Measurements from ENCODE around the gene TMEM201.

The TMEM201 gene

DNA sequence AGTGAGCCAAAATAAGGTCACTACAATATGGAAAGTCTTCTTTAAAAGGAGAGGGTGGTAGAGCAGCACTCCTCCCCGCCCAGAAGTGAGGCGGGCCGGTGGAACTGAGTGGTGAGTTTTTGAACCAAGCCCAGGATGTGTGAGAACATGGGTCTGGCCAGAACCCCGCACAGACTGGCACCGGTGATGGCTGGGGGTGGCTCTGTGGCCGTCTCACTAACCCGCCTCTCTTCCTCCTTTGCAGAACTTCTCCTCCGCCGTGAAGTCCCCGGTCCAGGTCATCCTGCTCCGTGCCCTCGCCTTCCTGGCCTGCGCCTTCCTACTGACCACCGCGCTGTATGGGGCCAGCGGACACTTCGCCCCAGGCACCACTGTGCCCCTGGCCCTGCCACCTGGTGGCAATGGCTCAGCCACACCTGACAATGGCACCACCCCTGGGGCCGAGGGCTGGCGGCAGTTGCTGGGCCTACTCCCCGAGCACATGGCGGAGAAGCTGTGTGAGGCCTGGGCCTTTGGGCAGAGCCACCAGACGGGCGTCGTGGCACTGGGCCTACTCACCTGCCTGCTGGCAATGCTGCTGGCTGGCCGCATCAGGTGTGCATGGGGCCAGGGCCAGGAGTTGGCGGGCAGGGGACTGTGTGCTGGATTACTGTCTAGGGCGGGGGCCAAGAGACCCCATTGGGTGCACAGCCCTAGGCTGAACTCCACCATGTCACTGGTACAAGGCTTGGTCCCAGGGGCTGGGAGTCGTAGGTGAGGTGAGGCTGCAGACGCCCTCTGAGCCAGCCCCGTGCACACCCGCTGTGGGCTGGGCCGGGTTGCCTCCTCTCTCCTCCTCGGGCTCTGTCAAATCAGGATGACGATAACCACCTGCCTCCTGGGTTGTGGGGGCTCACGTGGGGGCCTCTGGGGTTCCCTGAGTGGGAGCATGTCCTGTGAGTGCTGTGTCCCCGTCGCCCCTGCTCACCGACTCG lies 12.4 kb downstream of the TMEM201 start:
- no peak for TF ChIP-seq RAD21 (IDR thresholded peaks at IDR 0.05; ENCODE audit: low read depth)
- no peak for TF ChIP-seq EP300 (IDR thresholded peaks at IDR 0.05; ENCODE audit: borderline replicate concordance)
- TF ChIP-seq, protein P1, sequence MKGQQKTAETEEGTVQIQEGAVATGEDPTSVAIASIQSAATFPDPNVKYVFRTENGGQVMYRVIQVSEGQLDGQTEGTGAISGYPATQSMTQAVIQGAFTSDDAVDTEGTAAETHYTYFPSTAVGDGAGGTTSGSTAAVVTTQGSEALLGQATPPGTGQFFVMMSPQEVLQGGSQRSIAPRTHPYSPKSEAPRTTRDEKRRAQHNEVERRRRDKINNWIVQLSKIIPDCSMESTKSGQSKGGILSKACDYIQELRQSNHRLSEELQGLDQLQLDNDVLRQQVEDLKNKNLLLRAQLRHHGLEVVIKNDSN (IDR thresholded peaks at IDR 0.05), result no peak
- TF ChIP-seq ZBTB7A (IDR thresholded peaks at IDR 0.05; ENCODE audit: low read depth), result no peak
- no peak for TF ChIP-seq CREB1 (IDR thresholded peaks at IDR 0.05; ENCODE audit: low read depth)
- no peak for TF ChIP-seq NFIC (IDR thresholded peaks at IDR 0.05)
- TF ChIP-seq TEAD4 (IDR thresholded peaks at IDR 0.05), result no peak
- TF ChIP-seq FOXM1 (IDR thresholded peaks at IDR 0.05; ENCODE audit: borderline replicate concordance, low read depth), result no peak

DNA sequence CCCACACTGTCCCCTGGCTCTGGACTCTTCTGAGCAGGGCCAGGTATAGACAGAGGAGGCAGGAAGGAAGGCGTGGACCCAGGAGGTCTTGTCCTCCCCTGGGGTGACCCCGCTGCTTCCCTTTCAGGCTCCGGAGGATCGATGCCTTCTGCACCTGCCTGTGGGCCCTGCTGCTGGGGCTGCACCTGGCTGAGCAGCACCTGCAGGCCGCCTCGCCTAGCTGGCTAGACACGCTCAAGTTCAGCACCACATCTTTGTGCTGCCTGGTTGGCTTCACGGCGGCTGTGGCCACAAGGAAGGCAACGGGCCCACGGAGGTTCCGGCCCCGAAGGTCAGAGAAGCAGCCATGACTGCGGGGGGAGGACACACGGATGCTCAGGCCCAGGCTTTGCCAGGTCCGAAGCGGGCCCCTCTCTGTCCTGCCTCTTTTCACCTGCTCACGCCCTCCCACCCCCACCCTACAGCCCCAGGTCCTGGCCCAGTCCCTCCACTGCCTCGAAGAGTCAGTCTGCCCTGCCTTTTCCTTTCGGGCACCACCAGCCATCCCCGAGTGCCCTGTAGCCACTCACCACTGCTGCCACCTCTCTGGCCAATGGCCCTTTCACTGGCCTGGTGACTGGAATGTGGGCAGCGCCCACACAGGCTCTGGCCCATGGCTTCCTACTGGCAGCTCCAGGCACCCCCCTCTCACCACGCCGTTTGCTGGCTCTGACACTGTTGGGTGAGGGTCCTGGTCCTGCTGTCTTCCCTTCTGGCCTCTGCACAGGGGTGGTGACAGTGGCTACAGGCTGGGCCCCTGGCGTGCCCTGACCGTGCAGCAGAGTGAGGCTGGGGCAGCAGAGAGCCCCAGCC lies 13.5 kb downstream of the TMEM201 start:
- TF ChIP-seq TAF1 (IDR thresholded peaks at IDR 0.05; ENCODE audit: low read depth) (no peak), CREB1 (IDR thresholded peaks at IDR 0.05; ENCODE audit: low read depth) (no peak), EP300 (IDR thresholded peaks at IDR 0.05; ENCODE audit: borderline replicate concordance) (no peak), RAD21 (IDR thresholded peaks at IDR 0.05; ENCODE audit: low read depth) (no peak), TCF12 (IDR thresholded peaks at IDR 0.05; ENCODE audit: low read depth) (no peak), NFIC (IDR thresholded peaks at IDR 0.05) (no peak), TEAD4 (IDR thresholded peaks at IDR 0.05) (no peak), EGR1 (IDR thresholded peaks at IDR 0.05) (no peak), ZBTB7A (IDR thresholded peaks at IDR 0.05; ENCODE audit: low read depth) (no peak), CEBPB (IDR thresholded peaks at IDR 0.05) (no peak), YY1 (IDR thresholded peaks at IDR 0.05; ENCODE audit: low read depth) (no peak)
- TF ChIP-seq, protein P2, sequence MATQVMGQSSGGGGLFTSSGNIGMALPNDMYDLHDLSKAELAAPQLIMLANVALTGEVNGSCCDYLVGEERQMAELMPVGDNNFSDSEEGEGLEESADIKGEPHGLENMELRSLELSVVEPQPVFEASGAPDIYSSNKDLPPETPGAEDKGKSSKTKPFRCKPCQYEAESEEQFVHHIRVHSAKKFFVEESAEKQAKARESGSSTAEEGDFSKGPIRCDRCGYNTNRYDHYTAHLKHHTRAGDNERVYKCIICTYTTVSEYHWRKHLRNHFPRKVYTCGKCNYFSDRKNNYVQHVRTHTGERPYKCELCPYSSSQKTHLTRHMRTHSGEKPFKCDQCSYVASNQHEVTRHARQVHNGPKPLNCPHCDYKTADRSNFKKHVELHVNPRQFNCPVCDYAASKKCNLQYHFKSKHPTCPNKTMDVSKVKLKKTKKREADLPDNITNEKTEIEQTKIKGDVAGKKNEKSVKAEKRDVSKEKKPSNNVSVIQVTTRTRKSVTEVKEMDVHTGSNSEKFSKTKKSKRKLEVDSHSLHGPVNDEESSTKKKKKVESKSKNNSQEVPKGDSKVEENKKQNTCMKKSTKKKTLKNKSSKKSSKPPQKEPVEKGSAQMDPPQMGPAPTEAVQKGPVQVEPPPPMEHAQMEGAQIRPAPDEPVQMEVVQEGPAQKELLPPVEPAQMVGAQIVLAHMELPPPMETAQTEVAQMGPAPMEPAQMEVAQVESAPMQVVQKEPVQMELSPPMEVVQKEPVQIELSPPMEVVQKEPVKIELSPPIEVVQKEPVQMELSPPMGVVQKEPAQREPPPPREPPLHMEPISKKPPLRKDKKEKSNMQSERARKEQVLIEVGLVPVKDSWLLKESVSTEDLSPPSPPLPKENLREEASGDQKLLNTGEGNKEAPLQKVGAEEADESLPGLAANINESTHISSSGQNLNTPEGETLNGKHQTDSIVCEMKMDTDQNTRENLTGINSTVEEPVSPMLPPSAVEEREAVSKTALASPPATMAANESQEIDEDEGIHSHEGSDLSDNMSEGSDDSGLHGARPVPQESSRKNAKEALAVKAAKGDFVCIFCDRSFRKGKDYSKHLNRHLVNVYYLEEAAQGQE (IDR thresholded peaks at IDR 0.05; ENCODE audit: low read depth), result no peak
- TF ChIP-seq, protein P3, sequence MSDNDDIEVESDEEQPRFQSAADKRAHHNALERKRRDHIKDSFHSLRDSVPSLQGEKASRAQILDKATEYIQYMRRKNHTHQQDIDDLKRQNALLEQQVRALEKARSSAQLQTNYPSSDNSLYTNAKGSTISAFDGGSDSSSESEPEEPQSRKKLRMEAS (IDR thresholded peaks at IDR 0.05), result no peak
- TF ChIP-seq, protein P1 (IDR thresholded peaks at IDR 0.05), result no peak

DNA sequence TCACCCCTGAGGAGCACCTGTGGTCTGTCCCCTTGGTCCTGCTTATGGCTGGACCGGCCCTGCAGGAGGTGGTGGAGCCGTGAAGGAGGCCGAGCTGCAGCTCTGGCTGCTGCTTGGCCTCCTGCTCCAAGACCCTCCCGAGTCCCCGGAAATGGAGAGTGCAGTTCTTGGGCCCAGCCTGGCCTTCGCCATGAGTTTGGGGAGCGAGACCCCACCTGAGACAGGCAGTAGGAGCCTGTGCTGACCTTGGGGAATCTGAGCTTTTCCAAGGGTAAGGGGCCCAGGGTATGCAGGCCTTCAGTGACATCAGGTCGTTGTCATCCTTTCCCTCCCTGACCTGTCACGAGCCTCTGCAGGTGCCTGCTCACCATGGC lies 14.1 kb downstream of the TMEM201 start:
- TF ChIP-seq RAD21 (IDR thresholded peaks at IDR 0.05; ENCODE audit: low read depth) (no peak), YY1 (IDR thresholded peaks at IDR 0.05; ENCODE audit: low read depth) (no peak), TEAD4 (IDR thresholded peaks at IDR 0.05) (no peak), TCF12 (IDR thresholded peaks at IDR 0.05; ENCODE audit: low read depth) (no peak), ZBTB7A (IDR thresholded peaks at IDR 0.05; ENCODE audit: low read depth) (no peak), CEBPB (IDR thresholded peaks at IDR 0.05) (no peak), EGR1 (IDR thresholded peaks at IDR 0.05) (no peak), CREB1 (IDR thresholded peaks at IDR 0.05; ENCODE audit: low read depth) (no peak), TAF1 (IDR thresholded peaks at IDR 0.05; ENCODE audit: low read depth) (no peak), EP300 (IDR thresholded peaks at IDR 0.05; ENCODE audit: borderline replicate concordance) (no peak), FOXM1 (IDR thresholded peaks at IDR 0.05; ENCODE audit: borderline replicate concordance, low read depth) (no peak), NFIC (IDR thresholded peaks at IDR 0.05) (no peak)
- TF ChIP-seq, protein P2 (IDR thresholded peaks at IDR 0.05; ENCODE audit: low read depth), result no peak
- TF ChIP-seq, protein P3 (IDR thresholded peaks at IDR 0.05), result no peak
- TF ChIP-seq, protein P1 (IDR thresholded peaks at IDR 0.05), result no peak

DNA sequence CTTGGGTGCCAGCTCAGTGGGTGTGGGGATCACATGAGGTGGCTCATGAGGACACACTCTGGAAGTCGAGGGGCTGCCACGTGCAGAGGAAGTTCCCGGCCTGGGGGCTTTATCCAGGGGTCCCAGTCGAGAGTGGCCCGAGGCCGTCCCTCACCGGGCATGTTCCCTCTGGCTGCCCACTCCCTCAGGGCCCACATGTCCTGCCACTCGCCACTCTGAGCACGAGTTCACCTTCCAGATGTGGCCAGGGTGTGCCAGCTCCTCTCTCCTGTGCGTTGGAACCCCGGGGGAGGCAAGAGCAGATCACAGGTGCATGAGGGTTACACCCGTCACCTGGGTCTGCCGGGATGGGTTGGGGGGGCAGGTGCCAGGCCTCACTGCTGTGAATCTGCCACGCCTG lies 14.6 kb downstream of the TMEM201 start:
- TF ChIP-seq CREB1 (IDR thresholded peaks at IDR 0.05; ENCODE audit: low read depth), result no peak
- no peak for TF ChIP-seq YY1 (IDR thresholded peaks at IDR 0.05; ENCODE audit: low read depth)
- TF ChIP-seq, protein P1 (IDR thresholded peaks at IDR 0.05), result no peak
- no peak for TF ChIP-seq TCF12 (IDR thresholded peaks at IDR 0.05; ENCODE audit: low read depth)
- TF ChIP-seq NFIC (IDR thresholded peaks at IDR 0.05), result no peak
- no peak for TF ChIP-seq CEBPB (IDR thresholded peaks at IDR 0.05)
- no peak for TF ChIP-seq FOXM1 (IDR thresholded peaks at IDR 0.05; ENCODE audit: borderline replicate concordance, low read depth)
- TF ChIP-seq TAF1 (IDR thresholded peaks at IDR 0.05; ENCODE audit: low read depth), result no peak
- TF ChIP-seq EP300 (IDR thresholded peaks at IDR 0.05; ENCODE audit: borderline replicate concordance), result no peak
- no peak for TF ChIP-seq TEAD4 (IDR thresholded peaks at IDR 0.05)
- TF ChIP-seq ZBTB7A (IDR thresholded peaks at IDR 0.05; ENCODE audit: low read depth), result no peak
- no peak for TF ChIP-seq RAD21 (IDR thresholded peaks at IDR 0.05; ENCODE audit: low read depth)
- TF ChIP-seq, protein P2 (IDR thresholded peaks at IDR 0.05; ENCODE audit: low read depth), result no peak
- TF ChIP-seq, protein P3 (IDR thresholded peaks at IDR 0.05), result no peak
- TF ChIP-seq EGR1 (IDR thresholded peaks at IDR 0.05), result no peak

All from Ishikawa (cell line).